Hepatocyte (in vitro differentiated cells): ENCODE results near the gene C8A.

Experiments
- CTCF ChIP-seq: fragments of 200-600 bp; sonication (generic); IDR thresholded peaks from 2 replicates; pipeline ENCODE4 v1.5.1; 2016; ENCODE audit warnings: antibody characterized with exemption, mild to moderate bottlenecking; ENCODE audit not compliant: poor library complexity
- EZH2 ChIP-seq: fragments of 200-600 bp; sonication (generic); IDR thresholded peaks from 2 replicates; pipeline ENCODE4 v1.6.1; 2016; ENCODE audit warnings: antibody characterized with exemption, mild to moderate bottlenecking, borderline replicate concordance

DNA sequence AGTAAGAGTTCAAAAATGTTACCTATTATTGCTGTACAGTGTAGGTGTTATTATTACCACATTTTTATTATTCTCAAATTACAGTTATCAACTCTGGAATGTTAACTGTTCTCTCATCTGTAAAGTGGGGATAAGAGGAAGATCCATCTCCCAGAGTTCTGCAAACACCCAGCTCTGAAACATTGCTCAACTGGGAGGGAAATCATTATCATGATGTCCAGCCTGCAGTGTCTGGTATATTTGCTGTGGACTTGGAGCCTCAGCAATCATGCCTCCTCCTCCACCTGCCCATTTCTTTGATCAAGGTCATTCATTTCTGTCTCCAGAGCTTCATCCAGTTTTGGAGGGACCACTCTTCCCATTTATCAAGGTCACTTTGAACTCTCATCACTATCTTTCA lies 39.4 kb downstream of the C8A start:
- TF ChIP-seq CTCF = no peak
- TF ChIP-seq EZH2 = no peak
